WI38 (cell line): Measurements from ENCODE around the gene PPFIBP1.
A peak's percentile ranks its signal among the peaks of the same experiment; 100 is the strongest.

Experiments used
- H3K4me3 ChIP-seq: 2 replicates; pipeline ENCODE4 v1.5.1; 2011; ENCODE audit warnings: low read depth, mild to moderate bottlenecking, control low read depth, low read length
- CTCF ChIP-seq: IDR thresholded peaks from 2 replicates; pipeline ENCODE4 v1.5.1; 2012; ENCODE audit warnings: low read depth, mild to moderate bottlenecking, control low read depth, low read length

Gene PPFIBP1

GRCh38 chr12:27709212-27709931 is 185.4 kb downstream of the PPFIBP1 start:
- no peak for TF ChIP-seq CTCF
- H3K4me3 ChIP-seq: no peak overlapping the region

- H3K4me3 ChIP-seq: peak overlapping the region; percentile 99
- no peak for TF ChIP-seq CTCF
Observed at GRCh38 chr12:27709932-27710591, 186.1 kb downstream of the PPFIBP1 start.

- H3K4me3 ChIP-seq: peak within 1 kb of the TSS; percentile 99
- no peak for TF ChIP-seq CTCF
Observed at GRCh38 chr12:27710592-27711316, 186.7 kb downstream of the PPFIBP1 start, which contains the start of gene MRPS35. TSS of gene MRPS35 (plus strand) at chr12:27710832. CDS start at chr12:27710844, 12 bp downstream.

GRCh38 chr12:27711317-27711682 is 187.3 kb downstream of the PPFIBP1 start:
- TF ChIP-seq CTCF: no peak
- peak overlapping the region; percentile 99 for H3K4me3 ChIP-seq

GRCh38 chr12:27711967-27712366 is 188.0 kb downstream of the PPFIBP1 start:
- no peak for TF ChIP-seq CTCF
- no peak overlapping the region for H3K4me3 ChIP-seq

- no peak overlapping the region for H3K4me3 ChIP-seq
- TF ChIP-seq CTCF: no peak
Observed at GRCh38 chr12:27723212-27723611, 199.2 kb downstream of the PPFIBP1 start.
